H9 (cell line): ENCODE results near the gene TMEM120B. TPM values are rescaled to one million over a fixed set of nuclear protein-coding genes. Genes with fewer than 3 reads are reported as not detected.

ENCODE experiments used
- DNase-seq: peaks from one replicate; pipeline ENCODE4 v3.0.0-alpha.2; 2017
- H2AFZ ChIP-seq: one replicate; pipeline ENCODE4 v1.6.1; 2013; ENCODE audit warnings: mild to moderate bottlenecking, low read length, control low read depth, moderate library complexity
- H2AK5ac ChIP-seq: 2 replicates; pipeline ENCODE4 v1.6.1; 2013; ENCODE audit warnings: low read length, control low read depth, mixed read lengths; ENCODE audit not compliant: insufficient read length
- H2BK120ac ChIP-seq: one replicate; pipeline ENCODE4 v1.6.1; 2013; ENCODE audit warnings: low read depth, mild to moderate bottlenecking, low read length, control low read depth, inconsistent platforms; ENCODE audit not compliant: poor library complexity, severe bottlenecking
- H2BK12ac ChIP-seq: 2 replicates; pipeline ENCODE4 v1.6.1; 2013; ENCODE audit warnings: low read length, control low read depth, mixed read lengths, low read depth; ENCODE audit not compliant: insufficient read length
- H2BK15ac ChIP-seq: 2 replicates; pipeline ENCODE4 v1.6.1; 2013; ENCODE audit warnings: low read depth, low read length, control low read depth
- H2BK20ac ChIP-seq: one replicate; pipeline ENCODE4 v1.6.1; 2013; ENCODE audit warnings: low read depth, mild to moderate bottlenecking, low read length, control low read depth, inconsistent platforms; ENCODE audit not compliant: poor library complexity, severe bottlenecking
- H2BK5ac ChIP-seq: 2 replicates; pipeline ENCODE4 v1.6.1; 2013; ENCODE audit warnings: low read length, control low read depth, mixed read lengths; ENCODE audit not compliant: insufficient read length
- H3K14ac ChIP-seq: 2 replicates; pipeline ENCODE4 v1.6.1; 2013; ENCODE audit warnings: low read length, control low read depth; ENCODE audit not compliant: insufficient read depth
- H3K18ac ChIP-seq: 2 replicates; pipeline ENCODE4 v1.6.1; 2013; ENCODE audit warnings: low read depth, mild to moderate bottlenecking, mixed read lengths, low read length, control low read depth; ENCODE audit not compliant: insufficient read length
- H3K23ac ChIP-seq: 2 replicates; pipeline ENCODE4 v1.6.1; 2013; ENCODE audit warnings: low read length, control low read depth, mixed read lengths, low read depth; ENCODE audit not compliant: insufficient read length
- H3K23me2 ChIP-seq: 2 replicates; pipeline ENCODE4 v1.6.1; 2013; ENCODE audit warnings: low read depth, mild to moderate bottlenecking, mixed read lengths, low read length, control low read depth; ENCODE audit not compliant: insufficient read length, poor library complexity, severe bottlenecking
- H3K27ac ChIP-seq: 2 replicates; pipeline ENCODE4 v1.5.1; 2013; ENCODE audit warnings: low read length, control low read depth, mixed read lengths, low read depth; ENCODE audit not compliant: insufficient read length
- H3K27me3 ChIP-seq: 2 replicates; pipeline ENCODE4 v1.6.1; 2013; ENCODE audit warnings: low read length, control low read depth, inconsistent platforms; ENCODE audit not compliant: insufficient read depth
- H3K4ac ChIP-seq: 2 replicates; pipeline ENCODE4 v1.6.1; 2013; ENCODE audit warnings: low read depth, mild to moderate bottlenecking, control low read depth, inconsistent platforms, low read length, moderate library complexity
- H3K4me1 ChIP-seq: 2 replicates; pipeline ENCODE4 v1.6.1; 2013; ENCODE audit warnings: low read length, control low read depth, inconsistent platforms; ENCODE audit not compliant: insufficient read depth
- H3K4me2 ChIP-seq: 2 replicates; pipeline ENCODE4 v1.6.1; 2013; ENCODE audit warnings: low read length, control low read depth, mixed read lengths; ENCODE audit not compliant: insufficient read length, insufficient read depth
- H3K56ac ChIP-seq: 2 replicates; pipeline ENCODE4 v1.6.1; 2013; ENCODE audit warnings: low read depth, mild to moderate bottlenecking, mixed read lengths, low read length, control low read depth; ENCODE audit not compliant: insufficient read length
- H3K79me1 ChIP-seq: 2 replicates; pipeline ENCODE4 v1.6.1; 2013; ENCODE audit warnings: low read depth, mild to moderate bottlenecking, moderate library complexity, low read length, control low read depth, inconsistent platforms; ENCODE audit not compliant: insufficient read depth, poor library complexity, severe bottlenecking
- H3K79me2 ChIP-seq: 2 replicates; pipeline ENCODE4 v1.6.1; 2013; ENCODE audit warnings: low read length, control low read depth, inconsistent platforms; ENCODE audit not compliant: insufficient read depth
- H3K9ac ChIP-seq: 2 replicates; pipeline ENCODE4 v1.6.1; 2013; ENCODE audit warnings: low read length, control low read depth, mixed read lengths; ENCODE audit not compliant: insufficient read length; ENCODE audit errors: extremely low read depth
- H3K9me3 ChIP-seq: one replicate; pipeline ENCODE4 v1.6.1; 2013; ENCODE audit warnings: low read depth, low read length, inconsistent platforms; ENCODE audit not compliant: control insufficient read depth
- H3T11ph ChIP-seq: one replicate; pipeline ENCODE4 v1.6.1; 2013; ENCODE audit warnings: mild to moderate bottlenecking, low read length, control low read depth, inconsistent platforms
- H4K20me1 ChIP-seq: one replicate; pipeline ENCODE4 v1.6.1; 2013; ENCODE audit not compliant: control insufficient read depth, insufficient read length, insufficient read depth
- H4K5ac ChIP-seq: 2 replicates; pipeline ENCODE4 v1.6.1; 2013; ENCODE audit warnings: low read depth, mild to moderate bottlenecking, mixed read lengths, low read length, control low read depth; ENCODE audit not compliant: insufficient read length
- H4K8ac ChIP-seq: replicated peaks from 2 replicates; pipeline ENCODE4 v1.6.1; 2013; ENCODE audit warnings: low read length, control low read depth, mixed read lengths, low read depth; ENCODE audit not compliant: insufficient read length
- H4K91ac ChIP-seq: 2 replicates; pipeline ENCODE4 v1.6.1; 2013; ENCODE audit warnings: low read depth, mild to moderate bottlenecking, moderate library complexity, mixed read lengths, low read length, control low read depth; ENCODE audit not compliant: insufficient read length
- H3K27ac Mint-ChIP-seq, 3 experiments: 2 replicates in 2 of 3; 3 replicates in 1 of 3; pipeline ENCODE4 v1.8.0; 2020 to 2021; ENCODE audit warnings: mixed read lengths in 3 of 3, mild to moderate bottlenecking in 1 of 3, moderate library complexity in 1 of 3
- H3K27me3 Mint-ChIP-seq: 2 replicates; pipeline ENCODE4 v1.8.0; 2021; ENCODE audit warnings: low read depth, mild to moderate bottlenecking, moderate library complexity, mixed read lengths
- H3K36me3 Mint-ChIP-seq, 3 experiments: 2 replicates in 2 of 3; 3 replicates in 1 of 3; pipeline ENCODE4 v1.8.0; 2020 to 2021; ENCODE audit warnings: low read depth in 3 of 3, mixed read lengths in 3 of 3; ENCODE audit not compliant: insufficient read depth in 1 of 3
- H3K4me1 Mint-ChIP-seq, 2 experiments: 2 replicates each; pipeline ENCODE4 v1.8.0; 2020; ENCODE audit warnings: mixed read lengths in 2 of 2
- H3K4me3 Mint-ChIP-seq, 2 experiments: 2 replicates in 1 of 2; 3 replicates in 1 of 2; pipeline ENCODE4 v1.8.0; 2020 to 2021; ENCODE audit warnings: mild to moderate bottlenecking in 2 of 2, mixed read lengths in 2 of 2, moderate library complexity in 1 of 2
- H3K9me3 Mint-ChIP-seq, 2 experiments: 2 replicates in 1 of 2; 3 replicates in 1 of 2; pipeline ENCODE4 v1.8.0; 2020; ENCODE audit warnings: mild to moderate bottlenecking in 2 of 2, mixed read lengths in 2 of 2, moderate library complexity in 1 of 2
- CTCF ChIP-seq: fragments of 200-600 bp; sonication (generic); conservative IDR thresholded peaks from 3 replicates; pipeline ENCODE4 v1.8.0; 2021; ENCODE audit warnings: antibody characterized with exemption, mild to moderate bottlenecking
- WGBS: extraction: QIAGEN DNeasy Blood & Tissue Kit; methylation state at CpG from one replicate; pipeline ENCODE4 v1.1.7; 2013; ENCODE audit warnings: missing lambda C conversion rate, low lambda C conversion rate, mixed read lengths; ENCODE audit not compliant: insufficient read length; ENCODE audit errors: extremely low coverage; 5-methylcytosine and 5-hydroxymethylcytosine counted together
- total RNA-seq: library from RNA; stranded (reverse); gene quantifications from 2 replicates; pipeline ENCODE4 v1.2.1, GENCODE V29; 2021

Gene TMEM120B
- total RNA-seq, 1 experiment from 2014 or later, result 25.8 TPM

GRCh38 chr12:121673013-121673511, 39.5 kb upstream of the TMEM120B start:
- peak overlapping the region; percentile 90 to 96 (median 93); a peak in 5 of 7 replicates for H3K27ac Mint-ChIP-seq
- peak overlapping the region; percentile 30 for H3K4me2 ChIP-seq

More at GRCh38 chr12:121673013-121673511, 39.5 kb upstream of the TMEM120B start:
- no peak overlapping the region for H4K91ac ChIP-seq
- WGBS, result no CpG with 5 or more reads among the region's 12 CpGs
- Mint-ChIP-seq H3K4me3 (peak overlapping the region; percentile 70 to 77; a peak in 4 of 5 replicates), H3K9me3 (no peaks in the 10 kb centered on the region), H3K36me3 (peaks cover 0 to 4% (median 0%) of the 10 kb centered on the region in 3 experiments; a peak in 1 of 7 replicates), H3K4me1 (peaks cover 14 to 33% of the 10 kb centered on the region in 2 experiments), H3K27me3 (no peaks in the 10 kb centered on the region)
- H2BK120ac ChIP-seq, result no peak overlapping the region
- H3K27ac ChIP-seq, result no peak overlapping the region
- H3T11ph ChIP-seq, result no peak overlapping the region
- no peak overlapping the region for H2BK15ac ChIP-seq
- no peak overlapping the region for H4K5ac ChIP-seq
- H3K9ac ChIP-seq, result peak overlapping the region; percentile 34
- no peak overlapping the region for H3K4ac ChIP-seq
- no peak overlapping the region for H4K8ac ChIP-seq
- peak overlapping the region; percentile 57 for H3K14ac ChIP-seq
- DNase-seq, result peak; percentile 51
- H2BK20ac ChIP-seq, result no peak overlapping the region
- no peaks in the 10 kb centered on the region for H3K4me1 ChIP-seq
- H2BK12ac ChIP-seq, result peak overlapping the region; percentile 3
- H3K23me2 ChIP-seq, result peaks cover 3% of the 10 kb centered on the region
- no peak for TF ChIP-seq CTCF
- H3K18ac ChIP-seq, result peak overlapping the region; percentile 81
- H2BK5ac ChIP-seq, result no peak overlapping the region
- no peak overlapping the region for H3K56ac ChIP-seq
- H4K20me1 ChIP-seq, result no peaks in the 10 kb centered on the region
- H3K27me3 ChIP-seq, result no peaks in the 10 kb centered on the region
- no peaks in the 10 kb centered on the region for H3K9me3 ChIP-seq
- H2AFZ ChIP-seq, result no peak overlapping the region
- H3K79me2 ChIP-seq, result no peaks in the 10 kb centered on the region
- H2AK5ac ChIP-seq, result no peak overlapping the region
- H3K23ac ChIP-seq, result no peak overlapping the region
- no peaks in the 10 kb centered on the region for H3K79me1 ChIP-seq
